HG02642 (cell line): Measurements from ENCODE around the gene FERMT3.

Experiments
- ATAC-seq: cut with Tn5 transposase; IDR thresholded peaks from one replicate; pipeline ENCODE4 v1.9.1; 2021; ENCODE audit warnings: mild to moderate bottlenecking; ENCODE audit not compliant: unreplicated experiment, poor library complexity

Gene FERMT3

DNA sequence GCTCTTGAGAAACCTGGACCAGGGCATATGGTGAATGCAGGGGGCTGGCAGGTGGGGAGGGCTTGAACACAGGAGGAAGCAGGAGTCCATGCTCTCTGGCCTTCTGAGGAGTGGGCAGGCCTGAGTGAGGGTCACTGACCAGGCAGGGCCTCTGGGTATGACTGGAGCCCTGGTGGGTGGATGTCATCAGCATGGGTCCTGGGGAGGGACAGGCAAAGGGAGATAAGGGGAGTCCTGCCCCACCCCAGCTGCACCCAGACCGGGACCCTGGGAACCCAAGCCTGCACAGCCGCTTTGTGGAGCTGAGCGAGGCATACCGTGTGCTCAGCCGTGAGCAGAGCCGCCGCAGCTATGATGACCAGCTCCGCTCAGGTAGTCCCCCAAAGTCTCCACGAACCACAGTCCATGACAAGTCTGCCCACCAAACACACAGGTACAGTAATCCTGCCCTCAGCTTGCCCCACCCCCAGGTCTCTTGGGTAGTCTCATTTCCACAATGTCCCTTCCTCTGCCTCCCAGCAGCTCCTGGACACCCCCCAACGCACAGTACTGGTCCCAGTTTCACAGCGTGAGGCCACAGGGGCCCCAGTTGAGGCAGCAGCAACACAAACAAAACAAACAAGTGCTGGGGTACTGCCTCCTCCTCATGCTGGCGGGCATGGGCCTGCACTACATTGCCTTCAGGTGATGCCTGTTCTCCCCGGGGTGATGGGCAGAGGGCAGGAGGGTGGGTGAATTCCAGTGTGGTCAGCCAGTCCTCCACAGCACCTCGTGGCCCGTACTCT lies 25.9 kb downstream of the FERMT3 start:
- ATAC-seq, result no peak

DNA sequence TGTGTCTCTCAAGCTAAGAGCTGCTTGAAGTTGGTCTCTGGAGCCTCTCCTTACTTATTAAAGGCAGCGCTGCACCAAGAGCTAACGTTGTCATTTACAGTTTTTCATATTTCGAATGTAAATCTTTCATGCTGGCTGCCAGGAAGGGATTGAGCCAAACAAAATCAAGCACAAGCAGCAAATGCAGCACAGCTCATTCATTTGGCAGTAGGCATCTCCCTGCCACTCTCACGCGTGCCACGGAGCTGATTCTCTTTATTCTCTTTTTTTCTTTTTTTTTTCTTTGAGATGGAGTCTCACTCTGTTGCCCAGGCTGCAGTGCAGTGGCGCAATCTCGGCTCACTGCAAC lies 26.4 kb downstream of the FERMT3 start:
- ATAC-seq, result no peak

DNA sequence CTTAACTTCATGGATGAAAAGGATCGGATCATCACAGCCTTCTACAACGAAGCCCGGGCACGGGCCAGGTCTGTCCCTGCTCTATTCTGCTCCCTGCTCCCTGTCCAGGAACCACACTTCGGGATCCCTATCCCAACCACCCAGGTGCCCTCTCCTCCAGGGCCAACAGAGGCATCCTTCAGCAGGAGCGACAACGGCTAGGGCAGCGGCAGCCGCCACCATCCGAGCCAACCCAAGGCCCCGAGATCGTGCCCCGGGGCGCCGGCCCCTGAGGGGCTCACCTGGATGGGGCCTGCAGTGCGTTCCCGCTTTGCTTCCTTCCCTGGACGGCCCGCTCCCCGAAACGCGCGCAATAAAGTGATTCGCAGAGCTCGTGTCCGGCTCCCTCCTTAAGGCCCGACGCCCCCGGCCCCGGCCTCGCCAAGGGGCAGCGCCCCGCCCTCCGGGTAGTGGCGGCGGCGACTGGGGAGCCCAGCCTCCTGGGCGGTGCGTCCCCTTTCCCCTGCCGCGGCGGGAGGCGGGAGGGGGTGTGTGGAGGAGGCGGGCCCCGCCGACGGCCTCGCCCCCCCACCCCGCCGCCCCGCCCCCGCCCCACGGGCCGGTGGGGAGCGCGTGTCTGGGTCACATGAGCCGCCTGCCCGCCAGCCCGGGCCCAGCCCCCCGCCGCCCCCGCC lies 27.5 kb downstream of the FERMT3 start, which contains the start of gene VEGFB:
TSS of gene VEGFB (plus strand) at position 672 of the 674 bp plus-strand sequence. CDS start 250 bp downstream, outside the sequence.
- peak; percentile 40 for ATAC-seq

DNA sequence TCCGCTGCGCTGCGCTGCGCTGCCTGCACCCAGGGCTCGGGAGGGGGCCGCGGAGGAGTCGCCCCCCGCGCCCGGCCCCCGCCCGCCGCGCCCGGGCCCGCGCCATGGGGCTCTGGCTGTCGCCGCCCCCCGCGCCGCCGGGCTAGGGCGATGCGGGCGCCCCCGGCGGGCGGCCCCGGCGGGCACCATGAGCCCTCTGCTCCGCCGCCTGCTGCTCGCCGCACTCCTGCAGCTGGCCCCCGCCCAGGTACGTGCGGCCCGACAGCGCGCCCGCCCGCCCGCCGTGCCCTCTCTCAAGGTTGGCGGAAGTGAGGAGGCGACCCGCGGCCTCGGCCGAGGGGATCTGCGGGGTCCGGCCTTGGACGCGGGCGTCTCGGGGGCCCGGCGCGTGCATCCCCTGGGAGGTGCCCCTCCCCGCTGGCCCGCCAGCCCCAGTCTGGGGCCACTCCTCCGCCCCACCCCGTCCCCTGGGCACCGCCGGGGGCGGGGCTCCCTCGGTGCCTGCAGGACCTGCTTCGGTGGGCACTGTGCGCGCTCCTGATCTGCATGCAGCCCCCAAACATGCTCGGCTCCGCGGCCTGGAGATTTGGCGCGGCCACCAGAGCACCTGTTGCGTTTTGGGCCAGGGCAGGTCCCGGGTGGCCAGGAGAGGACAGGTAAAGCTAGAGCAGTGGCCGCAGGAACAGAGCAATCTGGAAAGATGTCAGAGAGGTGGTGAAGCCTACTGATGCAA lies 28.3 kb downstream of the FERMT3 start:
- ATAC-seq, result peak; percentile 35

DNA sequence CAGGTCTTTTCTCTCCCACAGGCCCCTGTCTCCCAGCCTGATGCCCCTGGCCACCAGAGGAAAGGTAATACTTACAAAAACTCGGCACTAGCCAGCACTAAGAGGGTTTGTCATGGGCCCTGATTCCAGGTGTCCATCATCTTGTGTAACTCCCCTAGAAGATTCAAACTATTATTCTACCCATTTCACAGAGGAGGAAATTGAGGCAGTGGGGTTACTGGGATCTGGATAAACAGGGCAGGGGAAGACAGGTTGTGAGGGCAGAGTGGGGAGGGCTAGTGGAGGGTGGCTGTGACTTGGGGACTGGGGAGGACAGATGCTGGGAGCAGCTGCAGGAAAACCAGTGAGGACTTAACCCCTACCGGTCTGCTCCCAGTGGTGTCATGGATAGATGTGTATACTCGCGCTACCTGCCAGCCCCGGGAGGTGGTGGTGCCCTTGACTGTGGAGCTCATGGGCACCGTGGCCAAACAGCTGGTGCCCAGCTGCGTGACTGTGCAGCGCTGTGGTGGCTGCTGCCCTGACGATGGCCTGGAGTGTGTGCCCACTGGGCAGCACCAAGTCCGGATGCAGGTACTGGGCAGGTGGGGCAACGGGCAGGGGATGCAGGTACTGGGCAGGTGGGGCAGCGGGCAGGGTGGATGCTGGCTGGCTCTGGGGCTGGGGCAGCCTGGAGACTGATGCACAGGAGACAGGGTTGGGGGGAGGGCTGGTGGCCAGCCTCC lies 29.1 kb downstream of the FERMT3 start:
- ATAC-seq, result no peak

DNA sequence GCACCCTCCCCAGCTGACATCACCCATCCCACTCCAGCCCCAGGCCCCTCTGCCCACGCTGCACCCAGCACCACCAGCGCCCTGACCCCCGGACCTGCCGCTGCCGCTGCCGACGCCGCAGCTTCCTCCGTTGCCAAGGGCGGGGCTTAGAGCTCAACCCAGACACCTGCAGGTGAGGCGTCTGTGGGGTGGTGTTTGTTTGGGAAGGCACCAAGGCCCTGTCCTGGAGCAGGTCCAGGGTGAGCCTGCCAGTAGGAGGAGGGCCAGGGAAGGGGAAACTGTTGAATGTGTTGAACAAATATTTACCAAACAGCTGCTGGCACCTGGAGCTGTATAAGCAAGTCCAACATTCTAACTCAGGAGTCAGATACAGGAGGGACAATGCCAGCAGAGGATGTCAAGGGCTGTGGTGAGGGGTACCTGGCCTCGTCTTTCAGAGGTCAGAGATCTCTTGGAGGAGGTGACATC lies 31.0 kb downstream of the FERMT3 start:
- ATAC-seq, result no peak

DNA sequence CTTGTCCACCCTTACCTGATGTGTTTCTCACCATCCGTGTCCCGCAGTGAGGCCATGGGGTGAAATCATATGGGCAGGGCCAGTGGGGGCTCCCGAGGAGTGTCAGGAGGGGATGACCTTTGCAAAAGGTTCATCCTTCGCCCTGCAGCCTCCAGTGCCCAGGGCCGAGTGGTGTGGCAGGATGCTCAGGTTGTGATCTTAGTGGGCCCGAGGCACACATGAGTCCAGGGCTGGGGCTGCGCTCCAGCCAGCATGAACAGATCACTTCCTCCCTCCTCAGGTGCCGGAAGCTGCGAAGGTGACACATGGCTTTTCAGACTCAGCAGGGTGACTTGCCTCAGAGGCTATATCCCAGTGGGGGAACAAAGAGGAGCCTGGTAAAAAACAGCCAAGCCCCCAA lies 31.6 kb downstream of the FERMT3 start:
- no peak for ATAC-seq

DNA sequence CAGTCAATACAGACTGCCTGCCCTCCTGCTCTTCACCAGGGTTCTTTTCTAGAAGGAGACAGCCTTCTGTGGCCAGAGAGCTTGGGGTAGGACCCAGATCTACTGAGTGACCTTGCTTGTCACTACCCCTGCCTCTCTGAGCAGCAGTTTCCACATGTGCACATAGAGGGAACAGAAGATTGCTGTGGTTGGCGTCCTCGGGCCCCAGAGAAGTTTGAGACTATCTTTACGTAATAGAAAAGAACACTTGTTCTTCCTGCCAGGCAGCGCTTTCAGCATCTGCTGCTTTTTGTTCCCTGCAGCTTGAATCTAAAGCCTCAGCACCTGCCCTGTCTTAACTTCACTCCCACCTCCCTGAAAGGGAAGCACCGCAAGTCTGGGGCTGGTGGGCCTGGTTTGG lies 32.5 kb downstream of the FERMT3 start:
- no peak for ATAC-seq

DNA sequence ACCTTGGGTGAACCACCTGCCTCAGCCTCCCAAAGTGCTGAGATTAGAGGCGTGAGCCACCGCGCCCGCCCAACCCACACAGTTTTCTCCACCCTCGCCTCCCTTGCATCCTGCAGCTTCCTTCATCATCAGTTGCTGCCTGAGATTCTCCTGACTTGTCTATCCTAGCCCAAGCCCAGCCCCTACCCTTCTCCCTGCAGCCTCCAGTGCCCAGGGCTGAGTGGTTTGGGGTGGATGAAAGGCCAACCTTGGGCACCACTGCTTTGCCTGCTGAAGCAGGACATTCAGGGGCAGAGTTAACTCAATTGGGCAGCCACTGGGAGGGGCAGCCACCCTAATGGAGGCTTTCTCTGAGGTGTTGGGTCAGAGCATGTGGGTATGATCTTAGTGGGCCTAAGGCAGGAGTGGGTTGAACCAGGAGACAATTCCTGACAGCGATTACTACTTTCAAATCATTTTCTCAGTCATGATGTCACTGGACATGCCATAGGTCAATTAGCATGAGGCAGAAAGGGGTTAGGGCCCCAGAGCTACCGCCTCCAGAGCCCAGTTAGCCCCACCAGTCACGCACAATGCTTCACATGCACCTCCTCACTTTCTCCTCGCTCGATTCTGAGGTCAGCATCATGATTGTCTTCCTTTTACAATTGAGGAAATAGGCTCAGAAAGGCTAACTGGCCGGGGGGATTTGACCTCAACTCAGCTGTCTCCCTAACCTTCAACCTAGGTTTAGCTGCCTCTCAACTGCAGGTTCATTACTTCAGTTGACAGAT lies 33.3 kb downstream of the FERMT3 start:
- no peak for ATAC-seq

DNA sequence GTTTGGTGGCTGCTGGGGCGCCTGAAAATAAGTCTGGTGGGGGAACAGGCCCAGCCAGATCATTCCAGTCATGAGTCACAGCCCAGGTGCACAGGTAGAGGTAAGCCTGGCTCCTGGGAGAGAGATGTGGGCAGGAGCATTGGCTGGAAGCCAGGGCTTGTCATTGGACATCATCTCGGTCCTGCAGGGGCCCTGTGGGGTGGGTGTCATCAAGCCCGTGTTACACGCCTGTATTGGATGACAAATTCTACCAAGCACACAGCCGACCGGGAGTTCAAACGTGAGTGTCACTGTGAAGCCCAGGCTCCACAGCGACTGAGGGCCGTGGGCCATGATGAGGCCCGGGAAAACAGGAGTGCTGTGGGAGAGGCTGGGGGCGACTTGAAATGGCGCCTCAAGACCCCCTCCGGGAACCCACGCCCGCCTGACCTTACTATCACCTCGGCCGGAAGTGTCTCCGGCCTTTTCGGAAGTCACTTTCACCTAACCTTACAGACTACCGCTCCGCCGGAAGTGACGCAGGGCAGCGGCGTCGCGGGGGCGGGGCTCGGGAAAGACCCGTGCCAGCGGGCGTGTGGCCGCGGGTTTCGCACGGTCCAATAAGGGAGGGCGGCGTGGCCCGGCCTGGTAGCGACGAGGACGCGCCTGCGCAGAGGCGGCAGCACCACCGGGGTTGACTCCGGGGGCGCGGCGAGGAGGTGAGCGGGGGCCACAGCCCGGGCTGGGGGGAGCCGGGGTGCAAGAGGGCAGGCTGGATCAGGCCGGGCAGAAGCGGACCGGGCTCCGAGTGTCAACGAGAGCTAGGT lies 34.1 kb downstream of the FERMT3 start, which contains the start of gene FKBP2:
TSS of gene FKBP2 (plus strand) at position 661 of the 806 bp plus-strand sequence. CDS start 1,293 bp downstream, outside the sequence.
- ATAC-seq, result peak; percentile 56

DNA sequence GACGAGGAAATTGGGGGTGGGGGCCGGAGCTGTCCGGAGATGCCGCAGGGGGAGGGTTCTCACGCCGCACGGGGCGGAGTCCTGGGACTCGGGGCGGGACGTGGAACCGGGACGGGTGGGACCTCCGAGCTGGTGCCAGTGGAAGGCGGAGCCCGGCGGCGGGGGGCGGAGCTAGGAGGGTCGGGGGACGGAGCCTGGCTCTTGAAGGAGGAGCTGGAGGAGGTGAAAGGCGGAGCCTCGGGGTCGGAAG lies 34.6 kb downstream of the FERMT3 start:
- peak; percentile 73 for ATAC-seq

DNA sequence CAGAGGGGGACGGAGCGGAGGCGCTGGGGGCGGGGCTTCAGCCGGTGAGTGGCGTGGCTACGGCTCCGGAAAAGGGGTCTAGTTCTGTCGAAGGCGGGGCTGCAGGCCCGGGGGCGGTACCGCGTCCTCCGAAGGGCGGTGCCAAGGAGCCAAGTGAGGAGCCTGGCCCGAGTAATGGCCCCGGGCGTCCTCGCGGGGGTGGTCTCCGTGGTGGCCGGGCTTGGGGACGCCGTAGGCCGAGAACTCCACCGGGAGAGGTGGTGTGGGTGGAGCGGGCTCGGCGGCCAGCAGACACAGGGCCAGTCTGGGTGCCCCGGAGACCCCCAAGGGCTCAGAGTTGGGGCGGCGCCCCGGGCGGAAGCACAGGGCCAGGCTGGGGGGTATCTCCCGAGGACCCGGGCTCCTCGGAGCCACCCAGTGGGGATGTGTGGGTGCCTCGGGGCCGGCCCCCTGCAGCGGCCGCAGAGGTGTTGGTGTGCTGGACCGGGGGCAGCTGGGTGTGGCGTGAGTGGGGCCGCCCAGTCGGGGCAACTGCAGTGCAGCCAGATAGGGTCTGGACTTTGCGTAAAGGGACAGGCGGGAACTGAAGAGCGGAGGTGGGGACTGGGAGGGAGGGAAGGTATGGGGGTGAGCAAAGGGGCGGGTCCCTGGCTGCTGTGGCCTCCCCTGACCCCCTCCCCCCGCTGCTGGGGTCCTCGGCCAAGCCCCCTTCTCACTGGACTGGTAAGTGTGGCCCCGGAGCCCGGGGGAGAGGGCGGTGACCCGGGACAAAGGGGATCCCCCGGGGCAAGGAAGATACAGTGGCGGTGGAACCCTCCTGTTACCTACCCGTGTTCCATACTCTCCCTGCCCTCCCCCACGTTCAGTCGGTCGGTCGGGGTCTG lies 35.2 kb downstream of the FERMT3 start:
- ATAC-seq, result peak; percentile 11

DNA sequence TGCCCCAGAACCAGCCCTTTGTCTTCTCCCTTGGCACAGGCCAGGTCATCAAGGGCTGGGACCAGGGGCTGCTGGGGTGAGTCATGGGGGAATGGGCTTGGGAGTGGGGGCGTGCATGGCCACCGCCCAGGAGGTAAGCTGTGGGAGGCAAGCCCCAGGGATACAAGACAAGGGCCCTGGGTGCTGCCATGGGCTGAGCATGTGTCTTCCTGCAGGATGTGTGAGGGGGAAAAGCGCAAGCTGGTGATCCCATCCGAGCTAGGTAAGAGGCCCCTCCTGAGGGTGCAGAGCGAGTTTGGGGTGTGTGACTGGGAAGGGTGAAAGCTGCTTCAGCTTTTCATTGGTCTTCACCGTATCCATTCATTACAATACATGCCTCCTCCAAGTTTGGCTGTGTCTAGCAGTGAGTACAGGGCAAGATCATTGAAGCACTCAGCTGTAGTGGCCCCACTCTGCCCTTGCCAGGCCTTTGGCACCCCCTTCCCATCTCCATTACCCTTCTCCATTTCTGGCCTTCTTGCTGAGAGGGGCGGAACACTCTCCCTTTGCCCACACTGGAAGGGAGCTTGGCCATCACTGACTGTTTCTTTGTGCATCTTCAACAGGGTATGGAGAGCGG lies 36.8 kb downstream of the FERMT3 start:
- no peak for ATAC-seq

DNA sequence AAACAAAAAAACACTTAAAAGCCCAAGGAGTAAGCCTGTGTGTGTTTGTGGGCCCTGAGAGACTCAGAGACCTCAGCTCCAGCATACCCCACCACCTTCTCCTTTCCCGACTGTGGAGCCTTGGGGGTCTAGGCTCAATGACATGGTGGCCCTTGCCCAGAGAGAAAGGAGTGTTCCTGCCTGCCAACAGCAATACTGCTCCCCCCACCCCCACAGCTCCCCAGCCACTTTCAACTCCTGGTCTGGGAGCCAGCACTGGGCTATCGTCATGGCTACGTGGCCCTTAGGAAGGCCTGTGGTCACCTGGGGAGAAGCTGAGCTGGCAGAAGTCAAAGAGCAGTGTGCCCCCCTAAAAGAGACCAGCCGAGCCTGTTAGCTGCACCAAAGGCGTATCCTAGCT lies 37.6 kb downstream of the FERMT3 start:
- ATAC-seq, result no peak

DNA sequence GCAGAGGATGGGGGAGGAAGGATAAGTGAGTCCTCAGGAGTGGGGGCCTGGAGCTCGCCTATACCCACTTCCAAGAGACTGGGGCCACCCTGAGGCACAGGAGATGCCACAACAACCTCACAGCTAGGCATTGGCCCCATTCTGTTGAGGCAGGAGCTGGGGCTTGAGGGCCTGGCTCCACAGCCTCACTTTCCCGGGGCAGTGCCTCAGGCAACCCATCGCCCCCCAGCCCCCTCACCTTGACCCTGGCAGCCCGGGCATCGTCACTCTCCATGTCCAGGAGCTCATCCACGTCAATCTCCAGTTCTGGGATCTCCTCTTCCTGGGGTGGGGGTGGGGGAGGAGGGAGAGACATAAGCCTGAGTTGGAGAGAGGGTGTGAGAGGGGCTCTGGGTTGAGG lies 38.4 kb downstream of the FERMT3 start:
- ATAC-seq, result no peak

DNA sequence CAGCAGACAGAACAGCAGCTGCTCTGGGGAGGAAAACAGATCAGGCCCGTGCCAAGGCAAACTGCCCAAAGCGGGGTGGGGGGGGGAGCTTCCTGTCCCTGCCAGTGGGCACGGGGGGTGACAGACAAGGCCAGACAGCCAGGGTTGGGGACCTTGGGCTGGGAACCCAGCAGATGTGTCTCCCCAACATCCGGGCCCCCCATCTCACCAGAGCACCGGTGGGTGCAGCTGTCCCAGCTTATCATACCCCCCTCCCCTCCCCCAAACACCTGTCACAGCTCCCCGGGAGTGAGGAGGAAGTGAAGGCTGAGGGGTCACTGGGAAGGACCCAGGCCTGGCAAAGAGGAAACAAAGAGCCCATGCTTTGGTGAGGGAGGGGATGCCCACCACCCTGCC lies 38.9 kb downstream of the FERMT3 start:
- no peak for ATAC-seq

DNA sequence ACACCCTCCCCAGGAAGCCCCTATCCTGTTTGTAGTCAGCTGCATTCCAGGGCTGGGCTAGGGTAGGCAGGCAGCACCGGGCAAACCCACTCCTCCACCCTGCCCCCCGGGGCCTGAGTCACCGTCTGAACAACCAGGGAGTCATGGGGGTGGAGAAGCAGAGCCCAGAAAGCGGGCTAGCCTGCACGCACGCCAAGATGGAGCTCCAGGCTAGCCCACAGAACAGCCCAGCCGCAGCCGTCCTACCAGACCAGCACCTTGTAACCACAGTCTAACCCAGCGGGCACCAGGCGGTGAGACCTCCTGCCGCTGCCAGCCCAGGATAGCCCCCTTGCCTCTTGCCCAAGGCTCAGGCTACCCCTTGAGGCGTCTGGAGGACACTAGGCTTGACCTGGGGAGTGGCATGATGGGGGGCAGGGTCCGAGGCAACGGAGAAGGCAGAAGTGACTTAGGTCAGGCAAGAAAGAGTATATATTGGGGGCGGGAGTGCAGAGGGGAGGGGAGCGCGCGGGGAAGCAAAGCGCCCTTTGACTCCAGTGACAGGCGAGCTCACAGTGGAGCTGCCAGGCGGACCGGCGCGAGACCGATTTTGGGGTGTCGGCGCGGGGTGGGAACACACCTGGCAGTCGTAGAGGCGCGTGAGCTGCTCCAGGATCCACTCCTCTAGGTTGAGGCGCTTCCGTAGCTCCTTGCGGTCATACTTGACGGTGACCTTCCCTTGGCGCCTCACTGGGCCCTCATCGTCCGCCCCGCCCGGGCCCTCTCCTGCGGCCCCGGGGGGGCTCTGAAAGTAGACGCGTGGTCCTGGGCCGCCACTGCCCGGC lies 39.5 kb downstream of the FERMT3 start:
- ATAC-seq, result no peak
